Activated naive CD4-positive, alpha-beta T cell treated with anti-CD3 and anti-CD28 coated beads, Interleukin-2, amount 50 U/mL, for 16 hours (primary cell): ENCODE results near the gene SLC9C1.

Experiments used
- DNase-seq: peaks from one replicate; pipeline ENCODE4 v3.0.0-alpha.2; 2020

SLC9C1 gene

DNA sequence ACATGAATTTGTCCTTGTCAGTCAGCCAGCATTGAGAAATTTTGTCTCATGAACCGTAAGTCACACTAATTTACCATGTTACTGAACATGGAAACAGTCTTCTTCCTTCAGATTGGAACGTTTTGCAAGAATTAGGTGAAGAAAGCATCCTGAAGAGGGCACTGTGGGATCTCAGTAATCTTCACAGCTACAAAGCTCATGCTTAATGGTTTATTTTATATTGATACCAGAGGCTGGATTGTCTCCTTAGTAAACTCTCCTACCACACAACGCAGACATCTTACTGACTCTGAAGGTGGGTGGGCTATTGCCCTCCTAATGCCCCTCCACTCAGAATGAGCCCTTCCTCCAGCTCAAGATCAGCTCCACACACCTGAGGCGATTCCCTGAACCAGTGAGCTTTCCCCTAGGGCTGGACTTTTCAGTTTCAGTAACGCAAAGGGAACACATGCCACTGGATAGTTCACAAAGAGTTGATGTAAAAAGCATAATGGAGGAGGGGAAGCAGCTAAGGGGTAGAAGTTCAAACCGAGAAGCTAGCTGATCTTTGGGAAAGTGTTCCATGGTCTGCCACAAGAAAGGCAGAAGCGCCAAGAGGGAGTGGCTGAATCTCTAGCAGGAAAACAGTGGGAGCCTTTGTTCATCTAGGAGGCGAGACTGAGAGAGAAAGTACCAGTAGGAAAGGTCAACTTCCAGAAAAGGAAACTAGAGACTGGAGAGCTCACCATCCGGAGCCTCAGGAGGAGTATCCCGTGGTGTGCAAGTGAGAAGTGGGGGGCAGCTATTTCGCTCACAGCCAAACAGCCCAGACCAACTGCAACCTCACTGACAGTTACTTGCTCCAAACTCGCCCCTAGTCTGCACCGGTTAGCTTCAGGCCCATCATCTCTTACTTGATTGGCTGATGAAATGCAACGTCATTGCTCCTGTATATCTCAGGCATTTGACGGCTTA is at the start of gene SLC9C1:
SLC9C1 (minus strand) TSS at position 849 of the 954 bp plus-strand sequence. CDS start 7,425 bp downstream, outside the sequence.
- DNase-seq, result peak; percentile 20

DNA sequence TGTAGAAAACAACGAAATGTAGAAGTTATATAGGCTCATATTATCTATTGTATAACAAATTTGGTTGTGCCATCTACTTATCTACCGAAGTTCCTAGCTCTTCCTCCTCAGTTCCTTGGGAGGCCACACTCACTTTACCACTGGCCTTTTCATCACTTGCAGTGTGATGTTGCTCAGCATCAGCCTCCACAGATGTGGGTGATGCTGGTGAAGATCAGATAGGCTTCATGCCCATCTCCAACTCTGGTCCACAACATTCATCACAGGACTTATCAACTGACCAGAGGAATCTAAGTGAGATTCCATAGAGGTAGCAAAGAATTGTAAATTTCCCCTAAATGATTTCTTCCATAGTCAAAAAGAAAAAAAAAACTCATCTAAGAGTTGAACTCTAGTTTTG is 47.4 kb upstream of the SLC9C1 start:
- DNase-seq, result no peak

DNA sequence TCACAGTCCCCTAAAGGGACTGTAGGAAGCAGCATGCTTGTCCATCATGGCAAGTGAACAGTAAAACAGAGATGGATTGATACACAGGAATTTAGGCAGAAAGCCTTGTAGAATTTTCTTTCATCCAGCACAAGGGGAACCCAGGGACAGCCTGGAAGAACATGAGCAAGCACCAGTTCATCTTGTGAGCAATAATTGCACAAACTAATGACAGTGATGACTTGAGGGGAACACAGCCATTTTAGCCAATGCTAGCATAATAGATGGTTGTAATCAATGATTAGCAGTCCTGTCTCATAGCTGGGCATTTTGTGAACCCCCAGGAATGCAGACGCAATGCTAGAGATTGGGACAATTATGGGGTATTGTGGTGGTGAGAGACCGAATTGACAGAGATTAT is 45.6 kb upstream of the SLC9C1 start:
- no peak for DNase-seq

DNA sequence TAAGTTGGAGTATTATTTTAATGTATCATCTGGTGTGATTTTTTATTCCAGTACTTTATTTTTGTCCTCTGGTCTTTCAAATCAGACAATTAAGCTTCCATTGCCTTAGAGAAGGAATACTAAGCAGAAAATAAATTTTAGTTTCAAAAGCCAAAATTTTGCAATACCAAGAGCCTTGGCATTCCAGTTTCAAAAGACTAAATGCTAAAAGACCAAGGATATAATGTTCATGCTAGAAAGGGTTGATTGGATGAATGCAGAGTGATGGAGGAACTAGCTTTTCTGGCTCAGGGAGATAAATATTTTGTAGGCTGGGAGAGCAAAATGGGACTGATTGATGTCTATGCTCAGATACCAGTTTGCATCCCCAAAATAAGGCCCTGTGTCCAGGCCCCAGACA is 45.1 kb upstream of the SLC9C1 start:
- no peak for DNase-seq

DNA sequence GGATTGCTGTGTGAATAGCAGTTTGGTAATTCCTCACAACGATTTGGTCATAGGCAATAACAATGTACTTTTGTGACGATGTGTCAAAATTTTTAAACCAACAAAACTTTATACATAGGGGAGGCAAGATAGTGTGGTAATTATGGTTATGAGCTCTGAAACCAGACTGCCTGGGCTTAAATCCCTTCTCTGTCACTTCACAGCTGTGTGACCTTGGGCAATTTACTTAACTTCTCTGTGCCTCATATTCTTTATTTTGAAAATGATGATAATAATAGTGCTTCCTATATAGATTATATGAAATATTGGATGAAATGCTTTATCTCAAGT is 44.7 kb upstream of the SLC9C1 start:
- DNase-seq, result no peak

DNA sequence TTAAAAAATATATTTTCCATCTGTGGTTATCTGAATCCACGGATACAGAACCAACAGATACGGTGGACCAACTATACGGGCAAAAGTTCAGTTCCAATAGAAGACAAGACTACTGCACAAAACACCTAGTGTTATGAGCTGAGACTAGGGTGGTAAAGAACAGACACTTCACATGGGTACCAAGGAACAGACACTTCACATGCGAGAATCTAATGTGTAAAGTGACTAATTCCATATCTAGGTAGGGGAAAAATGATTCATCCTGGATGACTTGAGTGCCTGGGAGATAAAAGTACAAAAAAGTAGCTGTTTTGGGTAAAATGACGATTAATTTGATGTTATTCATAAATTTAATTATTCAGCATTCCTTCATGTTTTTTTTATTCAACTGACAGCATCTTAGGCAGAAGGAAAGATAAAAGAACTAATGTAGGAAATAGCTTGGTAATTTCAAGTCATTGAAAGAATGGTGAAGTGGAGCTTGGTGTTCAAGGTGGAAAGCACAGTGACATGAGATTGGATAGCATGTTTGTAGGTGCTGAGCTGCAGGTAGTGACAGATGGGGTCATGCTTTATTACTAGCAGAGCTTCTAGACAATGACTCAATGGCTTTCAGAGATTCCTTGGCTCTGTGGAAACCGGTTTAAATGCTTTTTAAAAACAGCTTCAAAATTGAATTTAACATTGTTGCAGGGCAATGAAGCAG is 44.2 kb upstream of the SLC9C1 start:
- no peak for DNase-seq

DNA sequence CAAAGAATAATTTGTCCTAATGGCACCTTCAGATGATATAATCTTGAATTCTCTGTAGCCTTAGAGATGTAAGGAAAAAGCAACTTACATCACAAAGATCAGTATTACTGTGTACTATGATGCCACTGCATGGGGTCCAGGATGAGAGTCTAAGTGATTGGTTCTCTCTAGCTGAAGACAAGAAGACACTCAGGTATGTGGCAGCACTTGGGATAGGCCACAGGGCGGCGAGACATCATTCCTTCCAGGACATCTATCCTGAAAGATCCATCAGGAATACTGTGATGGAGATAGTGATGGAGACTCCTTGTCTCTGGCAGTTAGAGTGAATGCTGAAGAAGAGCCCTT is 41.4 kb upstream of the SLC9C1 start:
- no peak for DNase-seq

DNA sequence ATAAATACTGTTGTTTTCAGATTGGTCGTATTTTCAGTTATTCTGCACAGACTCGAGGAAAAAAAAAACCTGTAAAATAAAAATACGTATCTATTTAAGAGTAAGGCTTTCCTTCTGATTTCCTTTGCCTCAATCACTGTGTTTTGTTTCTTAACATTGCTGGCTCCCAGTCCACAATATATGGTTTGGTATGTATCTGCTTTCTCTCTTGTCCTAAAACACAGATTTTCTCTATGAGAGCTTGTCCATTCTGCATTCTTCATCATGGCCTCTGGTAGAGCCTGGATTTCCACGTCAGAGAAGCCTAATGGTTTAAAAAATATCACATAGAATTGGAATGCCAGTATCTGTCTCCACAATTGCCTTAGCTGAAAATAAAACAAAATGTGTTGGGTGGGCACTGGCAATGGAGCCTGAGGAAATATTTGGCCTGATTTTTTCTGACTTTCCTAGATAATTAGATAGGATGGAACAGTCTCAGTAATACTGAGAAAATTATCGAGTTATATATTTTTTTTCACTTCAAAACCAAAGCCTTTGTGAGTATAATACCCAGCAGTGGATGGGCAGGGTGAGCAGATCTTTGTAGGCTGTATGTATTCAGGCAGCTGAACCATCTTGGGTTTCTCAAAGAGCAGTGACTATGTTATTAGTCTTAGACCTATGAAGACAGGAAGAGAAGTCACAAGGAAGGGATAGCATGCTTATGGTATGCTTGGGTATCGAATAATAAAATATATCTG is 40.8 kb upstream of the SLC9C1 start:
- no peak for DNase-seq

DNA sequence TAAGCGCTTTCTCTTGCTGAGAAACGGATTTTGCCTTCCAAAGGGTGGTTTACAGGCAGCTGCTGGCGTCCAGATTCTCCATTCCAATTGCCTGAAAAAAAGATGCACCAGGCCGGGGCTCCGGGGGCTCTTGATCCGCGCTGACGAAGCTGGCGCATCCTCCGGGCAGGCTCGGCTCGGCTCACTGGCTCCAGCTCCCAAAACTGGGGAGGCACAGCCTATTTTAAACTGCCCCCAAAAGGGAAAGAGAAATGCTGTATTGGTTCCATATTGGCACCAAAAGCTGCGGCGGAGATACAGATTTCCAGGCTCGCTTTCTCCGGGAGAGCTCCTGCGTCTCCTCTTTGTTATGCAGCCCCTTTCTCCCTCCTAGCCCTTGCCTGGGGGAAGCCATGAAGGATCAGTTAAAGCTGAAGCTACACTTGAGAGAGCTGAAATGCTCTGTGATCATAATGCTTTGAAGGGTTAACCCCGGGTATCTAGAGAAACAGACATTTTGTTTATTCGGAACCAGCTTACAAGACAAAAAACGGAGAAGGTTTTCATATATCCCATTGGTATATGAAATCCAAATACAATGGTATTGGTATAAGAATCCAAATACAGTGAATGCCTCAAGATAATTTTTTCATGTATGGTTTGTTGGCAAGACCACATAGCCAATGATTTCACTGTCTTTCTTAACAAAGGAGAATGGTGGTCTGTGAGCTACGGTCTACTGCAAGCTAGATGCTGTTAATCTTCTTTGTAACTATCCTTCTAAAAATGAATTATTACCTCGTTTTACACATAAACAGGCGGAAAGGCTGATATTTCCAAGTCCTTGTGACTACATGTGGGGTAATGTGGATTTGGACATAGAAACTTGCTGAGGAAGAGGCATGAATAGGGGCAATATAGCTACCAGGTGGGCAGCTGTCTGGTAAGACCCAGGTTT is 39.6 kb upstream of the SLC9C1 start:
- DNase-seq, result peak; percentile 33

DNA sequence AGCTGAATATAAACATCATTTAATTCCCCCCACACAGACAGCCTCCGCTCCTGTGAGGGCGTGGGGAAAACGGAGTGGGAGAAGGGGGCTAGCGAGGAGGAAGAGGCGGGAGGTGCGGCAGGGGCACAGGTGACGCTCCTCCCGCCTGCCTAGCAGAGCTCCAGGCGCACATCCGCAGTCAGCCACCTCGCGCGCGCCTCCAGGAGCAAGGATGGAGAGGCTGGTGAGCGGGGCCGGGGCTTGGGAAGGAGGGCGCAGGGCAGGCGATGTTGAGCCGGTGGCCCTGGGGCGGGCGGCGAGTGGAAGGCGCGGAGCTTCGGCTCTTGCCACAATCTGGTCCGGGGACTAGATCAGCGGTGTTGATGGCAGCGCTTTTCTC is 39.0 kb upstream of the SLC9C1 start, which contains the start of gene CD200:
CD200 (plus strand) TSS at position 155 of the 379 bp plus-strand sequence; CDS start at position 212, 57 bp downstream.
- peak; percentile 59 for DNase-seq

DNA sequence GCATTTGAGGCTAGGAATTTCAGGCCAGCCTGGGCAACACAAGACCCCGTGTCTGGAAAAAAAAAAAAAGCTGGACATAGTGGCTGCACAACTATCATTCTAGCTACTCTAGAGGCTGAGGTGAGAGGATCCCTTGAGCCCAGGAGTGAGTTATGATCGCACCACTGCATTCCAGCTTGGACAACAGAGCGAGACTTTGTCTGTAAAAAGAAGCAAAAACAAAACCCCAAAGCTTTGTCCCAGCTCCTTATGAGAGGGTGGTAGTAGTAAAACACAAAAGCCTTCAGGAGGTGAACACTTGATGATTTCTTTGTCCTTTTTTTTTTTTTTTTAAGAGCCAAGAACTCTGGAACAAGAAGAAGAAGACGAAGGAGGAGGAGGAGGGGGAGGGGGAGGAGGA is 37.8 kb upstream of the SLC9C1 start:
- DNase-seq, result no peak

DNA sequence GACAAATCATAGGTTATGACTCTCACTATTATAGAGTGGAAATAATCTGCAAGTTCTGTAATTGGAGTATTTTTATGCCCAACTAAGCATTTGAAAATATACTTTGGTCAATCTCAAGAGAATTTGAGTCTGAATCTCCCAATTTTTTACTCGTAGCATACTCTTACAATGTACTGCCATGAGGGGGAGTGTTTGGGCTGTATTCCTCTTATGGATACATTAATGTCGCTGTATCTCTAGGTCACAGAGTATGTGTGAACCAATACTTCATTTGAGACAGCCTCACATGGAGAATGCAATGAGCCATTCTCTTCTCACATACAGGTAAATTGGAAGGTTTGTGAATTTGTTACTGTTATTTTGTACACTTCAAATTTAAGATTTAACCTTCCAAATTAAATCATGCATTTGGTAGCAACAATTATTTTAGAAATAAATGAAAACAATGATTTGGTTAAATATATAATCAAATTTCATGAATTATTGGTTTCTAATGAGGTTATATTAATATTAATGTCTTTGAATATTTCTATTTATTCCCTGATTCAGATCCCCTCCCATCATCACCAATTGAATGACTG is 33.4 kb upstream of the SLC9C1 start:
- peak; percentile 21 for DNase-seq

DNA sequence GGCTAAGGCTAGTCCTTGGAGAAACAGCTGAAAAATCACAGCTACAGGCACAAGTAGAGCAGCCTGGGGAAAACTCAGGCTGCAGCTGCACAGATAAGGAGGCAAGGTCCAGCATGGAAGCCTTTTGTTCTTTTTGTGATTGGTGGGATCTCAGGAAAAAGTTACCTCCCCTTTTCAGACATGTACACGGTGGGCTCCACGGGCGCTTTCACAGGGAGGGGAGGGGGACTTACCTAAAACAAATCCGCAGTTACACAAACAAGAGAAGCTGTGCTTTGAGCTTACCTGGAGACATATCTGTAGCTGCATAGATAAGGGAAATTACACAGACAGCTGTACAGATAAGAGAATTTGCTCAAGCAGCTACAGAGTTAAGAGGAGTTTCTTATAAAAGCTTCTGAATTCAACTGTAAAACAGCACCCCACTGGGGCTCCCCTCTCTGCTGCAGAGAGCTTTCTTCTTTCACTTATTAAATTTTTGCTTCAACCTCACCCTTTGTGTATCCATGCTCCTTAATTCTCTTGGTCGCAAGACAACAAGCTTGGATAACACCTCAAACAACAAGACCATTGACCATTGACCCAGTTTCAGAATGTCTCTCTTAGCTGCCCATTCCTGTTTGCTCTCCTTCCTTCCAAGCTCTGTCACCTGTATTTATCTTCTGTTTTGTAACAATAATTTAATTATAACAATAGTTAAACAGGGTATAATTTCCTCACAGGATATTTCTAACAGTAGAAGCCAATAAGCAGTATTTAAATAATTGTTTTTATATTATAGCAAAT is 28.0 kb upstream of the SLC9C1 start:
- DNase-seq, result no peak

DNA sequence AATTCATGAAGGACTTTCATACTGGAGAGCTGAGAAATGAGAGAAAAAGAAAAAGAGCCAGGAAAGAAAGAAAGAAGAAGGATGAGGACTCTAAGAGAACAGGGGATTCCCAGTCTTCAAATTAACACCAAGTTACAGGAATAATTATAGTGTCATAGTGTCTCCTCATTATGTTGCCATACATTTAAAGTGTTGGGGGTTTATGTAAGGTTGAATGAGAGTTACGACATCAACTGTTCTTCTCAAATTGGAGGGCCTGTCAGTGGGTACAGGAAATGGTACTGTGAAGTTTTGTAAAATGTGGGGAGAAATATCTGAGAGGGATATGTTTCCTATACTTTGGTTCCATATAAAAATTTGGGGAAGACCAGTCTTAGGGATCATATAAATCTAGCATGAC is 26.7 kb upstream of the SLC9C1 start:
- DNase-seq, result no peak

DNA sequence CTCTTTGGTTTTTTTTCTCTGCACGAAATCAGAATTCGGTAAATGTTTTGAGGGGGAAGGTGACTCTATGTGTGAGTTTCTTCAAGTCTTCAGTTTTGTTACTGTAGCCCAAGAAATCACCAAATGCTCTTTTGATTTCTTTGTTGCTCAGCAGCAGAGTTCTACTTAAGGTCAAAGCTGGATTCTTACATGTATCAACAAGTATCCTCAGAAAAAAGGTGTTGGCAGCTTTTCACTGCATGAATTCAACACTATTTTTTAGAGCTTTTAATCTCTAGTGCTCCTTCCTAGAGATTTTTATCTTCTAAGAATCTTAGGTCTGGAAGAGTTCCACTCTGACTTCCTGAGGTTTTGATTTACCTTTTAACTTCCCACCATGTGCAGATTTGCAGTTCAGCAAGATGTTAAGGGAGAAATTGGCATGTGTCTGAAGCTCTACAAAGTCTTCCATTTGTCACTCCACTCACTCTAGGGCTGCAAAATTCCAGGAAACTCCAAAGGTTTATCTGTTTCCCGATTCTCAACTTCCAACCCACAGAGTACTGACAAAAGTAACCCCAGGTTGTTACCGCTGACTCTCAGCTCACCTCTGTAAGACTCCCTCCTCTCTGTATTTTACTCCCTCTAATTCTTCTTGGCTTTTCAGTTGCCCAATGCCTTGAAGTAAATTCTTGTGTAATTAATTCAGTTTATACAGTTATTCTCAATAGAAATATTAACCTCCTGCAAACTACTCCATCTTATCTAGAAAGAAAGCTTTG is 25.7 kb upstream of the SLC9C1 start:
- no peak for DNase-seq

DNA sequence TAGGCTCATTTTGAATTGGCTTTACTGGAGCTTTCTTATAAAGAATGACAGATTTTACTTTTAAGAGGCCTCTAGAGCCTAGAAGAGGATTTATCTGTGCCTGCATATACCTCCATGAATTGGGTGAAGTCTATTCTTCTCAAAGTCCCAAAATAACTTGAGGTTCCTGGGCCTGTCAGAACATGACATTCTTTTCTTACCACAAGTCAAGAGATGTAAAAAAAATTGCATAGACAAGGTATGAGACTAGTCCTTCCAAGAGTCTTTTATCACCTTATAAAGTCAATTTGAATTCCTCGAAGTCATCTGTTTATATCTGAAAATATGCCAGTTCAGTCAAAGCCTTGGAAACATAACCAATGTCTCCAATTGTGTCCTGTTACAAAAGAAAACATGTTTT is 21.8 kb upstream of the SLC9C1 start:
- no peak for DNase-seq

DNA sequence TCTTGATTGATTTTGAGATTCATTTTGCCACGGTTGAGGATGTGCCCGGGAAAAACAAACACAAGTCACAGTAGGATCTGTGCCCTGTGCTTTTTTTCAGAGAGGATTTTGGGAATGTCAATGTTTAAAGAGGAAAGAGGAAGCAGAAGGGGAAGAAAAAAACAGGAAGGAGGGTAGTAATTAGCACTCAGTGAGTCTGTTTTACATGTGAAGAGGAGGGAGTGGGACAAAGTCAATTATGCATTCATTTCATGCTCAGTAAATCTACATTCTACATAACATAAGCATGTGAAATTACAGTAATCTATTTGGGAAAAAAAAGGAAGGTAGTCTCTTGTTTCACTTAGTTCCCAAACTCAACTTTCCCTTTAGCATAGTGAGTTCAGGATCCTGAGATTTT is 20.6 kb upstream of the SLC9C1 start:
- DNase-seq, result no peak

DNA sequence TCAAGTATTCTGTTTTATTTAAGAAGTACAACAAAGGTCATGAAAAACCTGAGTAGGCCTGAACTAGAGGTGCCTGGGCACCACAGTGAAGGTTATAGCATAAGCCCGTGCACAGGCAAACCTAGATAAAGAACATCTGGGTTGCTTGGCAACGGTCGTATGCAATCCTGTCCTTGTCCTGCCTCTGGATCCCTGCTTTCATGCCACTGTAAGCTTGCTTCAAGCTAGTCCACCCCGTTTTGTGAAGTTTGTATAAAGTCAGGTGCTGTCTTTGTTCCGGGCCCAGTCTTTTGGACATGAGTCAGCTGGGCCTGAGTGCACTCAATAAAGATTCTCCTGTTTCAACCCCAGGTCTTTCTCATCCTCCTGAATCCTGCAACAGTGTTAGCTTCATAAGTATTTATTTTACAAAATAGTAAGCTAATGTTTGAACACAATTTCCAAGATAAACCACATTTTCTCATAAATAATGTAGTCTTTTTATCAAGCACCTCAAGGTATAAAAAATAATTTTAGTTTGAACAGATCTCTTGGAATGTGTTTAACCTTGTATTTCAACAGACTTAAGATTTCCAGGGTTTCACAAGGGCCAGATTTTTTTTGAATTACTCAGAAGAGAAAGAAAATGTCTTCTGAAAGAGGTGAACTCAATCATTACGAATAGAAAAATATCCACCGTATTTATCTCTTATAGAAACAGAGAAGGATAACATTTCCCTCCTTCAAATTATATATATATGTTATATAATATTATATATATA is 14.3 kb upstream of the SLC9C1 start:
- no peak for DNase-seq

DNA sequence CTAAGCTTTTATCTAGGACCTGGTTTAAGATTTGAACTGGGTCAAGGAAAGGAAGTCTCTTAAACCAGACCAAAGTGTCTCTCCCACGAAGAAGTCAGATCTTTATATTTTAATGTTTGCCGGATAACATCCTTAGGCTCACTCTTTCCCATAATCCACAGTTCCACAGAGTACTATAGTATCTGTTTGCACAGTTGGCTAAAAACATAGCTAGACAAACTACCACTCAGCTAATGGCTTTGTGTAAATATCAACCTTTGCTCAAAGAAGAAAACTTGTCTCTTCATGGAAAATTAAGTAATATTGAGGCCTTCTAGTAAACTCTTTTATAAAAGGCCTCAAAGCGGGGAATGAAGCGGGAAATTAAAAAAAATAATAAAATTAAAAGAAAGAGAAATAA is 13.5 kb upstream of the SLC9C1 start:
- no peak for DNase-seq

DNA sequence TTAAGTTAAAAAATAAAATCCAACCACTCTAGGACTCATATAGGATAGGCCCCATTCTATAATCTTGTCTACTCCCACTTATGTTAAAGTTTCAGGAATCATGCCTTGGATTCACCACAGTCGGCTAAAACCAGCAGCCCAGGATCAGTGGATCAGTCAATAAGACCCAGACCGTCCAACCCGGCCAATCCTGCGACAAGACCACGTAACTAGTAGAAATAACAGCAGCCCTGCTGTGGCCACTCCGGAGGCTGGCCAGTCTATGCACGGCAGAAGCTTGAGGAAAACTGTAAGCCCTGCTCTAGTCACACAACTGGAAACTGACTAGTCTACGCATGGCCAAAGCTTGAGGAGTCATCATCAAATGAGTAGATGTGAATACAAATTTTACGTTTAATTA is 12.8 kb upstream of the SLC9C1 start:
- no peak for DNase-seq
